Small intestine (tissue), 7 donors: Measurements from ENCODE around the gene RERE. TPM values are rescaled to one million over a fixed set of nuclear protein-coding genes. Genes with fewer than 3 reads are reported as not detected.
A peak's percentile ranks its signal among the peaks of the same experiment; 100 is the strongest.

Experiments used
- DNase-seq, 2 donors: peaks; one replicate each; pipeline versions ENCODE4 v3.0.0 to v3.0.0-alpha.2; 2013
- FAIRE-seq: peaks from 2 replicates; lab custom pipeline; 2012; peaks lifted over from hg19 to GRCh38; lab: Jason Lieb, UNC
- H3K27ac ChIP-seq, 3 donors: one replicate each; pipeline ENCODE4 v1.5.1; 2013; ENCODE audit warnings: low read length in 2 of 3, mild to moderate bottlenecking in 2 of 3, control low read depth in 1 of 3, inconsistent platforms in 1 of 3, low read depth in 1 of 3, moderate library complexity in 1 of 3
- H3K27me3 ChIP-seq, 3 donors: one replicate each; pipeline ENCODE4 v1.6.1; 2013; ENCODE audit warnings: low read length in 3 of 3, inconsistent platforms in 1 of 3; ENCODE audit not compliant: control insufficient read depth in 3 of 3, insufficient read depth in 3 of 3
- H3K36me3 ChIP-seq, 3 donors: one replicate each; pipeline ENCODE4 v1.6.1; 2013; ENCODE audit warnings: low read length in 3 of 3, inconsistent platforms in 1 of 3, low read depth in 1 of 3, mild to moderate bottlenecking in 1 of 3, moderate library complexity in 1 of 3; ENCODE audit not compliant: control insufficient read depth in 3 of 3, insufficient read depth in 2 of 3
- H3K4me1 ChIP-seq, 3 donors: one replicate each; pipeline ENCODE4 v1.6.1; 2013; ENCODE audit warnings: low read length in 2 of 3, inconsistent platforms in 1 of 3, low read depth in 1 of 3, mild to moderate bottlenecking in 1 of 3, moderate library complexity in 1 of 3; ENCODE audit not compliant: control insufficient read depth in 3 of 3, insufficient read depth in 2 of 3
- H3K4me3 ChIP-seq, 3 donors: one replicate each; pipeline ENCODE4 v1.5.1; 2013; ENCODE audit warnings: low read length in 3 of 3, control low read depth in 1 of 3, inconsistent platforms in 1 of 3, low read depth in 1 of 3, mild to moderate bottlenecking in 1 of 3, moderate library complexity in 1 of 3
- H3K9me3 ChIP-seq, 2 donors: one replicate each; pipeline ENCODE4 v1.6.1; 2013; ENCODE audit warnings: low read depth in 1 of 2, low read length in 1 of 2; ENCODE audit not compliant: control insufficient read depth in 2 of 2, insufficient read depth in 1 of 2
- WGBS, 3 donors: extraction: QIAGEN DNeasy Blood & Tissue Kit; methylation state at CpG; one replicate each; pipeline ENCODE4 v1.1.7; 2013; 5-methylcytosine and 5-hydroxymethylcytosine counted together
- polyA plus RNA-seq, 4 donors: library from polyadenylated mRNA; stranded (reverse) in 3 of 4; unstranded in 1 of 4; fragments of 200-250 nt in 3 of 4; fragments of 120-200 nt in 1 of 4; gene quantifications; one replicate each; pipeline versions ENCODE4 v1.2.1 to v1.2.3, GENCODE V29; 2013
- donor health status: healthy with polysubstance abuse.
- donor health status: control.
- donor health status: control.
- donor health status: Bipolar disorder and iron deficiency.
- donor health status: healthy.

Gene RERE
- polyA plus RNA-seq, 4 donors = 19.5 to 66.8 (median 25.8) TPM

DNA sequence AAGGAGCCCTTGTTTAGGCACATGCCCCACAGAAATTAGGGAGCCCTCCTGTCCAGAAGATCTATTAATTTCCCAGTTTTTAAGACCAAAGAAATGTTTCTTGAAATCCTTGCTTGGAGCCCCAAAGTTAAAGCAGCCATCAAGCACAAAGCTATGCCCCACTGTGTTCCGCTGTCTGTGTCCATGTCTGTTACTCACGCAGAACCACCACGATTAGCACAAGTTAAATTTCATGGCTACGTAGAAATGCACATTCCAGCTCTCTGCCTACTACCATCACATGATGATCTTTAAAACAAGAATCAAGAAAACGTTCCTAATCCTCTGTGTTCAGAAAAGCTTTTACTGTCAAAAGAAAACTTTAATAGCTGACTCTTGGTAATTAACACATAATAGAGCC, 238.5 kb downstream of the RERE start:
- FAIRE-seq = no peak
- H3K27me3 ChIP-seq = no peaks in the 10 kb centered on the region
- no peaks in the 10 kb centered on the region for H3K9me3 ChIP-seq
- no peak overlapping the region for H3K27ac ChIP-seq
- no peaks in the 10 kb centered on the region for H3K4me1 ChIP-seq
- no peak overlapping the region for H3K4me3 ChIP-seq
- peaks cover 0 to 13% (median 0%) of the 10 kb centered on the region in 3 donors for H3K36me3 ChIP-seq
- WGBS, 3 donors = 94 to 95% (median 94%) methylated on average over 5 of the region's 5 CpGs
- DNase-seq = no peak

DNA sequence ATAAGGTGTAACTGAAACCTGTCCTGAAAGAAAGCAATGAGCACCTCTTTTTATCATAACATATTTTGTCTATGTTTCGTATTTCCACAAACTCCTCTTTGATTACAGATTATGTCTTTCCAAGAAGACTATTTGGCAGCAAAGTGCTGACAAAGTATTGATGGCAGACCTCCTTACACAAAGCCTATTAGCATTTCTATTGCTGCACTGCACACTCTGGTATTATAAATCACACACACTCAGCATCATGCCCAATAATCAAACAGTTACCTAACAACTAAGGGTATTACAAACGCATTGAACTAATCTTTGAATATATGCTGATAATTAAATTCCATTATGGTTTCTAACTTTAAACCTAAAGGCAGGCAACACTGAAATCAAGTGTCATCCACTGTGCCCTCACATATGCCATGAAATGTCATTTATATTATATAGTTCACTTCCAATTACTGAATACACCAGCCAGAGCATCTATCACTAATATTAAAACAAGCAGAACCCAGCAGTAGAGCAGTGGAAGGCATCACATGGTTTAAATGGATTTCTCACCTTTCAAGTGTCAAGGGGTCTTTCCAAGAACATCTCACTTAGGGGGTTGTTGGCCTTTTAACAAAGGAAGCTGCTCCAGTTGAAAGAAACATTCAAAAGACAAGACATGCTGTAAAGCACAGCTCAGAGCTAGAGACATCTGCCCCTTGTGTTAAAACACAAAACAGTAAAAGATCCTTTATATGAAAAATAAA, 239.1 kb downstream of the RERE start:
- Histone ChIP-seq H3K27me3 (no peaks in the 10 kb centered on the region), H3K4me3 (no peak overlapping the region), H3K9me3 (no peaks in the 10 kb centered on the region), H3K4me1 (no peaks in the 10 kb centered on the region), H3K36me3 (peaks cover 0 to 12% (median 0%) of the 10 kb centered on the region in 3 donors), H3K27ac (no peak overlapping the region)
- 76 to 89% (median 84%) methylated on average over 2 of the region's 2 CpGs for WGBS, 3 donors
- no peak for DNase-seq
- no peak for FAIRE-seq

DNA sequence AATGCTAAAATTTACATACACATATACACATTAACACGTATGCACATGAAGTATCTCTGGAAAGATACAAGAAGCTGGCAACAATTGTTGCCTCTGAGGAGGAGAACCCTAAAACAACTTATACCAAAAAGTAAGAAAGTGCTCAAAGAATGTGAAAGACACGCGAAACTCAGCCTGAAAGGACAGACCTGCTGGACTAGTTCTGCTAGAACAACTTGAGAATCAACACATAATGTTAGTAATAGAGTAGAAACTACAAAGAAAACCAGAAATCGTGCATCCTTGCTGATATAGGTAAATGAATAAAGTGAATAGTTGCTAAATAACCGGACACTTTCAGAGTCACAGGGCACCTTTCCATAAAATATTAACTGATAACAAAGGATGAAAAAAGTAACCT, 242.5 kb downstream of the RERE start:
- no peaks in the 10 kb centered on the region for H3K4me1 ChIP-seq
- no peak for FAIRE-seq

DNA sequence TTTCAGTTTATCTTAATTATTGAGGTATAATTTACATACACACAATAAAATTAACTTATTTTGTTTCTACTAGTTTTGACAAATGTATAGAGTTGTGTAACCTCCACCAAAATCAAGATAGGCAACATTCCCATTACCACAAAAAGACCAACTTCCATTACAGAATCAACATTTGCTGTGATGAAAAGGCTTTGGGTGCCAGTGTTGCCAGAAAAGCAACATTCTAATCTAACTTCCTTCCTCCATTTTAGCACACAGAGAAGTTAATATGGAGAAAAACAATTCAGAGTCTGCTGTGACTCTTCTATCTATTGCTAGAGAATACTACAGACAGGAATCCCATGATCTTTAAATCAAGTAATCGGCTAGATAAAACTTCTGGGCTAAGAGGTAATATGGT, 245.3 kb downstream of the RERE start:
- DNase-seq = no peak
- 63 to 85% (median 71%) methylated on average over 1 of the region's 1 CpG for WGBS, 3 donors
- H3K27me3 ChIP-seq = no peaks in the 10 kb centered on the region
- peak overlapping the region in 1 of 3 donors; percentile 19 for H3K27ac ChIP-seq
- no peak overlapping the region for H3K4me3 ChIP-seq
- H3K4me1 ChIP-seq = peaks cover 3 to 5% (median 4%) of the 10 kb centered on the region in 3 donors
- H3K36me3 ChIP-seq = no peaks in the 10 kb centered on the region
- no peaks in the 10 kb centered on the region for H3K9me3 ChIP-seq
- no peak for FAIRE-seq

More for the DNA sequence above, 242.5 kb downstream of the RERE start:
- Histone ChIP-seq H3K36me3 (peaks cover 0 to 6% (median 0%) of the 10 kb centered on the region in 3 donors), H3K27me3 (no peaks in the 10 kb centered on the region), H3K4me3 (no peak overlapping the region), H3K27ac (no peak overlapping the region), H3K9me3 (no peaks in the 10 kb centered on the region)
- WGBS, 3 donors = 57 to 80% (median 71%) methylated on average over 5 of the region's 5 CpGs
- DNase-seq = no peak

DNA sequence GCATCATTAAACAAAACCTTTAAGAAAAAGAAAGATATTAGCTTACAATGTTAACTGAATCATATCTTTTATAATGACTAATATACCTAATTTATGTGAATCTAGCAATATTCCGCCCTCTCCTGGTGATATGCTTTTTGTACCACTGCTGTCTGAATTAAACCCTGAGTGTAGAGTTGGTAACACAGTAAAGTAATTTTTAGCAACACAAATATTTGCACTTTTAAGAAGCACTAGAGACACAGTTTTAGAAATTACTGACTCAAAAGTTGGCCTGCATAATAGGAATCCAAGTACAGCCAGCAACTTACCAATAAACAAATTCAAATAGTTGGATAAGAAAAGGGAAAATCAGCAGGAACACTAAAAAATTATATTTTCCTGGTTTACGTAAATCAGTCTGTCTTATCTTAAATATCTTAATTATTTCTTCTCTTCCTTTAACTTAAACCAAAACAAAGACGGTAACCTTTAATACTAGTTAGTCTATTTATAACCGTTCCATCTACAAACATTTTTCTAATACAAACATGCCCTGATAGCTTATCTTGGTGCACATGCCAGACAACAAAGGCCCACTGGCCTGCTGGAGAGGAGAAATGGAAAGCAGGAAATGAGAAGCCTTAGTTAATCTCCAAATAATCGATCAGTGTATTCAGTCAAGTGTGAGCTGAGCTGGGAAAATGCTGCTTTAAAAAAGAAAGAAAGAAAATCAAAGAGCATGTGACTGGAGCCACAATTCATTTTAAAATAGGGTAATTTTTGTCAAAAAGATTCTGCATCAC, 246.0 kb downstream of the RERE start:
- WGBS, 3 donors = 17 to 36% (median 28%) methylated on average over 5 of the region's 5 CpGs
- Histone ChIP-seq H3K27ac (peak overlapping the region in 2 of 3 donors; percentile 19 to 74), H3K36me3 (no peaks in the 10 kb centered on the region), H3K4me1 (peaks cover 3 to 5% (median 4%) of the 10 kb centered on the region in 3 donors), H3K4me3 (no peak overlapping the region), H3K9me3 (no peaks in the 10 kb centered on the region), H3K27me3 (no peaks in the 10 kb centered on the region)
- FAIRE-seq = no peak
- DNase-seq = peak; percentile 41 to 76

DNA sequence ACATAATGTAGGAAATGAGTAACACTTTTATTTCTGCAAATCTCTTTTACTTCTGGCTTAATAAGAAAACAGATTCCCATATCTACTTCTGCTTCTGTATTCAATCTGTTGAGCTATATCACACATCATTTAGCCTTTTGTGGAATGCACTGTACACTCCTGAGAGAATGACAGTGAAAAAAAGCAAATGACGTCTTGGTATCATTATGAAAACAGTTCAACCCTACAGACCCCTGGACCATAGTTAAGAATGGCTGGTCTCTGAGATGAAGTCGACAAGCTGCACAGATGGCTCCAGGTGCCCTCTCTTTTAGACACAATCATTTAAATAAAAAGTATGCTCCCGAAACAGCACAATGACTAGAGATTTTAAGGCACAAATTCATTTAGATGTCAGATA, 247.0 kb downstream of the RERE start:
- 63 to 79% (median 74%) methylated on average over 3 of the region's 3 CpGs for WGBS, 3 donors
- Histone ChIP-seq H3K36me3 (no peaks in the 10 kb centered on the region), H3K9me3 (no peaks in the 10 kb centered on the region), H3K27ac (peak overlapping the region in 1 of 3 donors; percentile 16), H3K4me3 (no peak overlapping the region), H3K27me3 (no peaks in the 10 kb centered on the region), H3K4me1 (peaks cover 3 to 5% (median 4%) of the 10 kb centered on the region in 3 donors)
- DNase-seq = no peak
- FAIRE-seq = no peak

DNA sequence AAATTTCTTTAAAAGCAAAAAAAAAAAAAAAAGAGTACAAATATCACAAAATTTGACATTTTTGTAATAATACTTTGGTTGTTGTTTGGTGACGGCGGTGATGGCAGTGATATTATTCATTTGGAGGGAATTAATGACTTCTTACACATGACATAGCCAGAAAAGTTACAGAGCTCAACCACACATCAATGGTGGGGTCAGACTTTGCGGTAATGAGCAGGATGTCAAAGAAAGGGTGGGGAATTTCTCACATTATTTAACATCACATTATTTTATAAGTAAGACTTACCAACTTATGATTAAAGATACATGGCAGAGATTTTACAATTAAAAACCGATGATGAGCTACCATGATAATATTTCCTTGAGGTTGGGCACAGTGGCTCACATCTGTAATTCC, 248.2 kb downstream of the RERE start:
- Histone ChIP-seq H3K27me3 (no peaks in the 10 kb centered on the region), H3K27ac (no peak overlapping the region), H3K4me3 (no peak overlapping the region), H3K4me1 (peaks cover 3 to 5% (median 4%) of the 10 kb centered on the region in 3 donors), H3K9me3 (no peaks in the 10 kb centered on the region), H3K36me3 (no peaks in the 10 kb centered on the region)
- 97 to 98% (median 98%) methylated on average over 4 of the region's 4 CpGs for WGBS, 3 donors
- DNase-seq (no peak), FAIRE-seq (no peak)

DNA sequence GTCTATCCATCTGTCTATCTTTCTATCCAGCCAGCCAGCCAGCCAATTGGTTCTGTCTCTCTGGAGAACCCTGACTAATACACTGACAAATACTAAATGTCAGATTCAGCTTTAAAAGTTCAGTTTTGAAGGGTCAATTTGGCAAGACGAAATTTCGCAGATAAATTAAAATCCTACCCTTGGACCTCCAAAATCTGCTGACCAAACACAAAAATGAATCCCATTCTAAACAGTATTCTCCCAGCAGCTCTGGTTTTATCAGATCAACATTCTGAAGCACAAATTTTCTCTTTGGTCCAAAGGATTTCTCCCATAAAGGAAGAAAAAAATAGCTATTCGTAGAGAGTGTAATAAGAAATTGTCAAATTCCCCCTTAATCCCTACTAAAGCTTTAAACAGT, 248.6 kb downstream of the RERE start:
- 87 to 97% (median 92%) methylated on average over 3 of the region's 3 CpGs for WGBS, 3 donors
- no peak overlapping the region for H3K4me3 ChIP-seq
- H3K27ac ChIP-seq = no peak overlapping the region
- no peaks in the 10 kb centered on the region for H3K27me3 ChIP-seq
- FAIRE-seq (no peak), DNase-seq (no peak)
- no peaks in the 10 kb centered on the region for H3K9me3 ChIP-seq
- peaks cover 3 to 6% (median 5%) of the 10 kb centered on the region in 3 donors for H3K4me1 ChIP-seq
- H3K36me3 ChIP-seq = no peaks in the 10 kb centered on the region
